Measurements from ENCODE around the gene WDR91.

The WDR91 gene

GRCh38 chr7:135147341-135147898 is 63.9 kb downstream of the WDR91 start:
- no peaks in the 10 kb centered on the region for H3F3A ChIP-seq (ENCODE audit: insufficient read depth)
- no peak overlapping the region for H2AFZ ChIP-seq (ENCODE audit: low read depth, low read length, severe bottlenecking)
- H3K9me2 ChIP-seq (replicated peaks; ENCODE audit: insufficient read depth, low read length), result no peaks in the 10 kb centered on the region
- peak overlapping the region; percentile 16 for H3K4me3 ChIP-seq (ENCODE audit: insufficient read depth, low read length, poor library complexity, severe bottlenecking)
- H3K36me3 ChIP-seq (ENCODE audit: low read length), result no peaks in the 10 kb centered on the region
- H3K4me2 ChIP-seq (ENCODE audit: low read depth, low read length, poor library complexity, severe bottlenecking), result peak overlapping the region; percentile 60
- no peak overlapping the region for H3K27ac ChIP-seq (ENCODE audit: low read depth, low read length)
- TF ChIP-seq, protein P1, sequence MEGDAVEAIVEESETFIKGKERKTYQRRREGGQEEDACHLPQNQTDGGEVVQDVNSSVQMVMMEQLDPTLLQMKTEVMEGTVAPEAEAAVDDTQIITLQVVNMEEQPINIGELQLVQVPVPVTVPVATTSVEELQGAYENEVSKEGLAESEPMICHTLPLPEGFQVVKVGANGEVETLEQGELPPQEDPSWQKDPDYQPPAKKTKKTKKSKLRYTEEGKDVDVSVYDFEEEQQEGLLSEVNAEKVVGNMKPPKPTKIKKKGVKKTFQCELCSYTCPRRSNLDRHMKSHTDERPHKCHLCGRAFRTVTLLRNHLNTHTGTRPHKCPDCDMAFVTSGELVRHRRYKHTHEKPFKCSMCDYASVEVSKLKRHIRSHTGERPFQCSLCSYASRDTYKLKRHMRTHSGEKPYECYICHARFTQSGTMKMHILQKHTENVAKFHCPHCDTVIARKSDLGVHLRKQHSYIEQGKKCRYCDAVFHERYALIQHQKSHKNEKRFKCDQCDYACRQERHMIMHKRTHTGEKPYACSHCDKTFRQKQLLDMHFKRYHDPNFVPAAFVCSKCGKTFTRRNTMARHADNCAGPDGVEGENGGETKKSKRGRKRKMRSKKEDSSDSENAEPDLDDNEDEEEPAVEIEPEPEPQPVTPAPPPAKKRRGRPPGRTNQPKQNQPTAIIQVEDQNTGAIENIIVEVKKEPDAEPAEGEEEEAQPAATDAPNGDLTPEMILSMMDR (IDR thresholded peaks at IDR 0.05; ENCODE audit: insufficient read depth, low read length, poor library complexity, severe bottlenecking), result no peak
- no peak for TF ChIP-seq EZH2phosphoT487 (conservative IDR thresholded peaks at IDR 0.05; ENCODE audit: low read length)
- H4K20me1 ChIP-seq (ENCODE audit: low read depth, low read length), result no peaks in the 10 kb centered on the region
- no peaks in the 10 kb centered on the region for H3K9me3 ChIP-seq (ENCODE audit: insufficient read depth, low read length)
- H3K27me3 ChIP-seq (ENCODE audit: low read length), result no peaks in the 10 kb centered on the region
- no peaks in the 10 kb centered on the region for H3K79me2 ChIP-seq (ENCODE audit: insufficient read depth, low read length)
- H3K9ac ChIP-seq (ENCODE audit: low read length), result no peak overlapping the region

DNA sequence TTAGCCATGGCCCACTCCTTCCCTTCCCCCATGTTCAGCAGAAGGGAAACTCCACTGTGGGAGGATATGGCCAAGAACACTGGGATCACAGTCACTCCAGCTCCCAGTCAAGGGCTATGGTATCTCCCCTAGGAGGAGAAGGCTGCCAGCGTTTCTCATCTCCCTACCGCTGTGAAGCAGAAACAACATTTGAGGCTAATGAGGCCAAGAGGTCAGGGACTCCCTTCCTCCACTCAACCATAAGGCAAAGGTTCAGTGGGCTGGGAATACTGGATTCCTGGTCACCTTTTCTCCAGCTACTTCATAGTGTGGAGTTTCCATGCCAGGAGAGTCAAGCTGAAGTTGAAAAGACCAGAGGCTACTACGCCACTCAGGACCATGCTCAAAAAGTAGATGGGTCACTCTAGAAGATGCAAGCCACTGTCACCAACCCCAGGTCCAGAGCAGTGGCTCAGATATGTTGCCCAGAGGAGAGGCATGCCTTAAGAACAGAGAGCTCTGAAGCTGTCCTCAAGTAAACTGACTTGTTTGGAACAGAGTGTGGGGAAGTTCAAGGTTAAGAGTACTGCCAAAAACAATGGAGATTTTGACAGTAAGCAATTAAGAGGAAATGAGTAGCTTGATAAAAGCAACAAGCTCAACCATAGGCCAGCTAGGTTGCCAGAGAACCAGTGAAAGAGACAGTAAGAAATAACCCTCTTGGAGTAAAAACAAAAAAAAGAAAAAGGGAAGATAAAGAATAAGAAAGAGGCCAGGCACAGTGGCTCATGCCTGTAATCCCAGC is 67.2 kb downstream of the WDR91 start:
- no peaks in the 10 kb centered on the region for H3F3A ChIP-seq (ENCODE audit: insufficient read depth)
- no peaks in the 10 kb centered on the region for H3K9me2 ChIP-seq (replicated peaks; ENCODE audit: insufficient read depth, low read length)
- H3K4me2 ChIP-seq (ENCODE audit: low read depth, low read length, poor library complexity, severe bottlenecking), result no peak overlapping the region
- TF ChIP-seq EZH2phosphoT487 (conservative IDR thresholded peaks at IDR 0.05; ENCODE audit: low read length), result no peak
- TF ChIP-seq, protein P1 (IDR thresholded peaks at IDR 0.05; ENCODE audit: insufficient read depth, low read length, poor library complexity, severe bottlenecking), result no peak
- no peaks in the 10 kb centered on the region for H3K9me3 ChIP-seq (ENCODE audit: insufficient read depth, low read length)
- H3K36me3 ChIP-seq (ENCODE audit: low read length), result no peaks in the 10 kb centered on the region
- no peaks in the 10 kb centered on the region for H3K27me3 ChIP-seq (ENCODE audit: low read length)
- H3K9ac ChIP-seq (ENCODE audit: low read length), result no peak overlapping the region
- no peak overlapping the region for H2AFZ ChIP-seq (ENCODE audit: low read depth, low read length, severe bottlenecking)
- H3K27ac ChIP-seq (ENCODE audit: low read depth, low read length), result no peak overlapping the region
- no peaks in the 10 kb centered on the region for H3K79me2 ChIP-seq (ENCODE audit: insufficient read depth, low read length)
- H3K4me3 ChIP-seq (ENCODE audit: insufficient read depth, low read length, poor library complexity, severe bottlenecking), result no peak overlapping the region
- no peaks in the 10 kb centered on the region for H4K20me1 ChIP-seq (ENCODE audit: low read depth, low read length)

Measured in SU-DHL-6 (cell line).